Measurements from ENCODE around the gene COL4A1.
"Not testable (repeated sequence)": the region's sequence is repeated elsewhere in the genome, so short reads cannot be mapped to it uniquely, and the experiment has no call there.

- TF ChIP-seq, protein P1, sequence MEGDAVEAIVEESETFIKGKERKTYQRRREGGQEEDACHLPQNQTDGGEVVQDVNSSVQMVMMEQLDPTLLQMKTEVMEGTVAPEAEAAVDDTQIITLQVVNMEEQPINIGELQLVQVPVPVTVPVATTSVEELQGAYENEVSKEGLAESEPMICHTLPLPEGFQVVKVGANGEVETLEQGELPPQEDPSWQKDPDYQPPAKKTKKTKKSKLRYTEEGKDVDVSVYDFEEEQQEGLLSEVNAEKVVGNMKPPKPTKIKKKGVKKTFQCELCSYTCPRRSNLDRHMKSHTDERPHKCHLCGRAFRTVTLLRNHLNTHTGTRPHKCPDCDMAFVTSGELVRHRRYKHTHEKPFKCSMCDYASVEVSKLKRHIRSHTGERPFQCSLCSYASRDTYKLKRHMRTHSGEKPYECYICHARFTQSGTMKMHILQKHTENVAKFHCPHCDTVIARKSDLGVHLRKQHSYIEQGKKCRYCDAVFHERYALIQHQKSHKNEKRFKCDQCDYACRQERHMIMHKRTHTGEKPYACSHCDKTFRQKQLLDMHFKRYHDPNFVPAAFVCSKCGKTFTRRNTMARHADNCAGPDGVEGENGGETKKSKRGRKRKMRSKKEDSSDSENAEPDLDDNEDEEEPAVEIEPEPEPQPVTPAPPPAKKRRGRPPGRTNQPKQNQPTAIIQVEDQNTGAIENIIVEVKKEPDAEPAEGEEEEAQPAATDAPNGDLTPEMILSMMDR (IDR thresholded peaks at IDR 0.05): not testable (repeated sequence)
- TF ChIP-seq EP300, POLR2A, POLR2AphosphoS5 (IDR thresholded peaks at IDR 0.05): not testable (repeated sequence)
These were observed 6.8 kb upstream of the COL4A1 start for GRCh38 chr13:110313733-110314132.

All from gastroesophageal sphincter (tissue), 3 donors.